Hematopoietic multipotent progenitor cell treated with erythropoietin and hydrocortisone succinate and interleukin-3 and kit ligand, for 4 days (in vitro differentiated cells): ENCODE measurements around the gene TCN2.
"Not testable (repeated sequence)": the region's sequence is repeated elsewhere in the genome, so short reads cannot be mapped to it uniquely, and the experiment has no call there.

Experiments used
- DNase-seq: peaks from one replicate; pipeline ENCODE4 v3.0.0-alpha.2; 2015

Gene TCN2

DNA sequence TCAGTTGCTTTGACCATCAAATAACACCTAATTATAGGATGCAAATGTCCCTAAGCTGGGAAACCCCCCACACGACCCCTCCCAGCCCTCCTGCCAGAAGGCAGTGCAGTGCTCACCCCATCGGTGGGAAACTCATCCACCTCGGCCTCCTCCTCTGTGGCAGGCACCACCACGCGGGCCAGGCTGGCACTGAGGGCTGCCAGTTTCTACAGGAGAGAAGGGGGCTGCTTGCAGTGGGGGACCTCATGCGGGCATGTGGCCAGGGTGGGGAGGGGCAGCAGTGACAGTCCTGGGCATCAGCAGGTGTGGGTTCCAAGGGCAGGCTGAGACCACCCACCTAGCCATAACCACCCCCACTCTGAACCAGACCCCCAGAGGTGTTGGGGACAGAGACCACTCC lies 26.1 kb upstream of the TCN2 start:
- no peak for DNase-seq

GRCh38 chr22:30582051-30582450 lies 24.9 kb upstream of the TCN2 start:
- DNase-seq = no peak

DNA sequence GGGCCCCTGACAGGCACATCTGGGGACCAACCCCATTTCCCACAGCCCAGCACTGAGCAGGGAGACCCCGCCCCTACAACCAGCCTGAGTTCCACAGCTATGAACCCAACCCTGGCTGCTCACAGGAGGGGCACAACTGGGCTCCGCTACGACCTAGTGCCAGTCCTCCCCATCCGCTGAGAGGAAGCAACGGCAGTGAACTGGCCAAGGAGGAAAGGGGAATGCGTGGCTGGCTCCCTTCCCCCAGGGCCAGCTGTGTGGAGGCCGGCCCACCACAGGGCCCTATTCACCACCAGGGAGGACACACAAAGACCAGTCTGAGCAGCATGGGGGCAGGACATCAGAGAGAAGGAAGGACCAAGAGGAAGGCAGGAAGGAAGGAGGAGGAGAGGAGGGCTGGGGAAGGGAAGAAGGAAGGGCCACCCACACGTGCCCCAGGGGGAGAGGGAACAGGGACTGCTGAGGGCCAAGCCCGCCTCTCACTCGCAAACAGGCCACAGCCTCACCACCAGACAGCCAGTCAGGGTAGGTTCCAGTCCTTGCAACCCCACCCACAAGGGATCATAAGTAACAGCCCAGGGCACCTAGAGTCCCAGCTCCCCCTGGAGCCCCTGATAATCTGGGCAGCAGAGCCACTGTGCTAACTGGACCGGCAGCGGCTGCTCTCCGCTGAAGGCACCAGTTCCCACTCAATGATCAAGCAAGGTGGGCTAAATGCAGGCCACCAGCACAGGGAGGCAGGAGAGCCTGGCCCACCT lies 24.0 kb upstream of the TCN2 start:
- DNase-seq = no peak

DNA sequence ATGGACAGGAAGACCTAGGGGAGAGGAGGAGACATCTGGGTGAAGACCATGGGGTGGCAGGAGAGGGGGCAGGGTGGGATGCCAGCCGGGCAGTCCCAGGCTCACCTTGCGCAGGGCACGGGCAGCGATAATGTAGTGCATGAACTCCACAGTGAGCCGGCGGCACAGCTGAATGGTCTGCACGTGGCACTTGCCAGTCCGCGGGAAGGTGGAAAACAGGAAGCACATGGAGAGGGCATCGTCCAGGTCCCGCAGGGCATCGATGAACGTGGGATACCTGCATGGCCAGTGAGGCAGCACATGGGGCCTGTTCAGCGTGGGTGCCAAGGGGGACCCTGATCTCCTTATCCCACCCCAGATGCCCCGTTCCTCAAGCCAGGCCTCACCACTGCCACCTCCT lies 22.5 kb upstream of the TCN2 start:
- DNase-seq = no peak

DNA sequence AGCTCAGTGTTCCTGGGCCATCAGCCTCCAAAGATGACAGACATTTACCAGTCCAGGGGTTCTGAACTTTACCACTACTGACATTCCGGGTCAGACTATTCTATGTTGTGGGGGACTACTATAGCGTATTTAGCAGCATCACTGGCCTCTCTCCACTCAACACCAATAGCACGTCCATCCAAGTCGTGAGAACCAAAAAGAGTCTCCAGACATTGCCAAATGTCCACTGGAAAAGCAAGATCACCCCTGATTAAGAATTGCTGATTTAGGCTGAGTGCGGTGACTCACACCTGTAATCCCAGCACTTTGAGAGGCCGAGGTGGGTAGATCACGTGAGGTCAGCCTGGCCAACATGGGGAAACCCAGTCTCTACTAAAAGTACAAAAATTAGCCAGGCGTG lies 20.6 kb upstream of the TCN2 start:
- no peak for DNase-seq

DNA sequence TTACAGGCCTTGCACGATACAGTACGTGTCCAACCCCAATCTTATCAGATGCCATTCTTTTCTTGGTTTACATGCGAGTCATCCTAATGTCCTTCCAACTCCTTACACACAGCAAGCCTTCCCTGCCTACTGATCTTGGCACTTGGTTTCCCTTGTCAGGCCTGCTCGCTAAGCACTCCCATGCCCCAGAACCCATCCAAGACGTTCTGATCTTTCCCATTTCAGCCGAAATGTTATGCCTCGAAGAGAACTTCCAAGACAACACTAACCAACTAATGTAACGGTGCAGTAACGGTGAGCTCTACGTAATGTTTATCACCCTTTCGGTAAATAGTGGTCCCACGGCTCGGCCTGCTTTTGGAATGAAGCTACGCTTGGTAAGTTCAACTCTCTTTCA lies 15.8 kb upstream of the TCN2 start:
- DNase-seq = peak; percentile 45

- peak; percentile 99 for DNase-seq
Measured at GRCh38 chr22:30591588-30592359, 15.2 kb upstream of the TCN2 start, which contains the start of gene PES1. Gene PES1 (minus strand): TSS chr22:30591910. CDS start chr22:30591833, 77 bp downstream.

DNA sequence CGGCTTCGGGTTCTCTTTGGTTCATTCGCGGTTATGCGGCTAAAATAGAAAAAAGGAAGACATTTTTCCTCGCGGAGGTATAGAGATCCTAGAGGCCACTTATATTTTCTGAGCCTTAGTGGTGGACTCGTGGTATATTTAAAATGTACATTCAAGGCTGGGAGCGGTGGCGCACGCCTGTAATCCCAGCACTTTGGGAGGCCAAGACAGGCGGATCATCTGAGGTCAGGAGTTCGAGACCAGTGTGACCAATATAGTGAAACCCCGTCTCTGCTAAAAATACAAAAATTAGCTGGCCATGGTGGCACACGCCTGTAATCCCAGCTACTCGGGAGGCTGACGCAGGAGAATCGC lies 14.6 kb upstream of the TCN2 start:
- DNase-seq = not testable (repeated sequence)

DNA sequence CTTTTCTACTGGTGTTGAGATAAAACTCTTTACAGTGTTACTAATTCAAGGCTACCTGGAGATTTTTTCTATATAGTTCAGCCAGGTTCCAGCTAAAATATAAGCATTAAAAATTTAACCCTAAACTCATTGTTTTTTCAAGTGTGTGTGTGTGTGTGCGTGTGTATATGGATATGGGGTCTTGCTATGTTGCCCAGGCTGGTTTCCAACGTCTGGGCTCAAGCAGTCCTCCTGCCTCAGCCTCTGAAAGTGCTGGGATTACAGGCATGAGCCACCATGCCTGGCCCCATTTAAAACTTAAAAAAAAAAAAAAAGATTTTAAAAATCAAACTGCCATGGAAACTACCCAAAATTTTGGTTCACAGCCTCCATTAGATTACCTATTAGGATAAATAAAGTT lies 10.8 kb upstream of the TCN2 start:
- DNase-seq = no peak

- DNase-seq = no peak
Measured at GRCh38 chr22:30596886-30597285, 10.1 kb upstream of the TCN2 start.

DNA sequence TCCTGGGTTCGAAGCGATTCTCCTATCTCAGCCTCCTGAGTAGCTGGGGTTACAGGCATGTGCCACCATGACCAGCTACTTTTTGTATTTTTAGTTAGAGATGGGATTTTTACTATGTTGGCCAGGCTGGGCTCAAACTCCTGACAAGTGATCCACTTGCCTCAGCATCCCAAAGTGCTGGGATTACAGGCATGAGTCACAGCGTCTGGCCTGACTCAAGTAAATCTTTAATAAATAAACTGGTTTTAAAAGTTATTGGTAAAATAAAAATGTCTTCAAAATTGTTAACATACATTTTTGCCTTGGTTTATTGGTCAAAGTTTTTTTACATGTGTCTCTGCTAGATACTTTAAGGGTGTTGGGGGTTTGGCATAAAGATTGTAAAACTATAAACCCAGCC lies 8.0 kb upstream of the TCN2 start:
- no peak for DNase-seq

DNA sequence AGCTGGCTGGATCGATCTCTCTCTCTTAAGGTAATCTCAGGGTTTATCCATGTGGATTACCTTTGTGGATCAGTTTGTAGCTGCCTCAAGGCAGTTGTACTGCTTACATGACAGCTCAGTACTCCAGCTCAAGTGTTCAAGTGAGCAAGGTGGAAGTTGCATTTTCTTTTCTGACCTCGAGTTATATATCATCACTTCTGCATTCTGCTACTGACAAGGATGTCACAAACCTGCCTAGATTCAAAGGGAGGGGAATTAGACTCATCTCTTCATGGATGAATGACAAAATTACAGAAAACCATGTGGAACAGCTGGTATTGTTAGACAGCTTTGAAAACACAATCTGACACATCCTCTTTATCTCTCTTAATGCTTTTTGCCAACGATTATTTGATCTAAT lies 6.1 kb upstream of the TCN2 start:
- DNase-seq = no peak

GRCh38 chr22:30601464-30601863 lies 5.5 kb upstream of the TCN2 start:
- no peak for DNase-seq

DNA sequence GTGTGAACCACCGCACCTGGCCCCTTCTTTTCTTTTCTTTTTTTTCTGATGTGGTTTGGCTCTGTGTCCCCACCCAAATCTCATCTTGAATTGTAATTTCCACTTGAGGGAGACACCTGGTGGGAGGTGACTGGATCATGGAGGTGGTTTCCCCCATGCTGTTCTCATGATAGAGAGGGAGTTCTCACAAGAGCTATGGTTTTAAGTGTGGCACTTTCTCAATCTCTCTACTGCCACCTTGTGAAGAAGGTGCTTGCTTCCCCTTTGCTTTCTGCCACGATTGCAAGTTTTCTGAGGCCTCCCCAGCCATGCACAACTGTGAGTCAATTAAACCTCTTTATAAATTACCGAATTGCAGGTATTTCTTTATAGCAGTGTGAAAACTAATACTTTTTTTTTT lies 4.9 kb upstream of the TCN2 start:
- peak; percentile 78 for DNase-seq

GRCh38 chr22:30603801-30604200 lies 3.2 kb upstream of the TCN2 start:
- DNase-seq = no peak

- DNase-seq = no peak
Measured at GRCh38 chr22:30604723-30605122, 2.3 kb upstream of the TCN2 start.

DNA sequence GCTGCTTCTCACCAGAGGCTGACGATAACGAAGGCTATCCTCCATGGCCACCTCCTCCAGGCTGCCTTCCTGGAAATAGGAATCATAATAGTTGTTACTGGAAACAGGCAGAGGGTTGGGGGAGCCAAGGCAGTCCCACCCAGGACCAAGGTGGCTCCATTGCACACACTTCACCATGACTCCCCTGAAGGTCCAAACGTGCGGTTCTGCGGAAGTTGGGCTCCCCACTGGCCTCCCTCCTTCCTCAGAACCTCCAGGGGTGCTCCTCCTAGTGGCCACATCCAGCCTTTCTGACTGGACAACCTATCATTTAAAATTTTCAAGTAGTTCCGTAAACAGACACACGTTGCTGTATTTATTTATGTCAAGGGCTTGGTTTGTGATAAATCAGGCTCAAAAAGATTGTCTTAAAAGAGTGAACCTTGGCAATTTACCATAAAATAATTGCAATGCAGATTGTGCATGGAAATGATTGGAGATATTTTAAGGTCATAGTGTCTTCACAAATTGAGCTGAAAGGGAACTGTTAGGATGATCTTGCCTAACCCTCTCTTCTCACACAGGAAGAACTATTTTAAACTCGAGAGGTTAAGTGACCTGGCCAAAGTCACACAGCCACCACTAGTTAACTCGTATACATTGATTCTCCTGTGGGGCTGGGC lies 1.4 kb upstream of the TCN2 start:
- peak; percentile 81 for DNase-seq

DNA sequence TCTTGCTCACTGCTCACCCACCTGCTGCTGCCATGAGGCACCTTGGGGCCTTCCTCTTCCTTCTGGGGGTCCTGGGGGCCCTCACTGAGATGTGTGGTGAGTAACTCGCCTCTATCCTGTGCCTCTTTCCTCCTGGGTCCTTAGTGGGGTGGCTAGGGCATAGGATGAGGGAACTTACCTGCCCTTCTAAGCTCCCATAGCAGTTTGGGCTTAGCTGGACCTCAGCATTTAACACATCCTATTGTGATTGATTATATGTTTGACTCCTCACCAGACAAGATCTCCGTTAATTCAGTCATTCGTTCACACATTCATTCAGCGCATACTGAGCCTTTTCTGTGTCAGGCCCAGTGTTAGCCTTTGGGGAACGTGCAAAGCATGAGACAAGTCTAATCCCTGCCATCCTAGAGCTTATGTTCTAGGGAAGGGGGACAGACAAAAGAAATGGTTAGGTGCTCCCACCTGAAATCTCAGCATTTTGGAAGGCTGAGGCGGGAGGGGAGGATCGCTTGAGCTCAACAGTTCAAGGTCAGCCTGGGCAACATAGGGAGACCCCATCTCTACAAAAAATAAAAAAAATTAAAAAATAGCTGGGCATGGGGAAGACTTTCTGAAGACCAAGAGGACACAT lies 441 bp downstream of the TCN2 start:
- DNase-seq = no peak

DNA sequence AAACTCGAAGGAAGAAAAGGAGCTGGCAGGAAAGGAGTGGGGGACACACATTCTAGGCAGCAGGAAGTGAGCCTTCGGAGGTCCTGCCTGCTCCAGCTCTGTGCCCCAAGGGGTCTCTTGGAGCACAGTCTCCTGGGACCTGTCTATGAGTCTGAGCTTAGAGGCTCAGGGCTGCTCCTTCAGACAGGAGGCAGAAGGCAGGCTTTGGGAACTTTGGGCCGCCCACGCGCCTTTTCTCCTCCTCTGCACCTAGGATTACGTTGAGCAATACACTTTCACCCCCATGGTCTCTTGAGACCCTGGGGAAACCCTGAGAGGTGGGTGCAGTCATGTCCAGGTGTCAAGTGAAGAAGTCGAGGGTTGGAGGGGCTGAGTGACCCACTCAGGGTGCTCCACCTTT lies 965 bp downstream of the TCN2 start:
- DNase-seq = no peak

DNA sequence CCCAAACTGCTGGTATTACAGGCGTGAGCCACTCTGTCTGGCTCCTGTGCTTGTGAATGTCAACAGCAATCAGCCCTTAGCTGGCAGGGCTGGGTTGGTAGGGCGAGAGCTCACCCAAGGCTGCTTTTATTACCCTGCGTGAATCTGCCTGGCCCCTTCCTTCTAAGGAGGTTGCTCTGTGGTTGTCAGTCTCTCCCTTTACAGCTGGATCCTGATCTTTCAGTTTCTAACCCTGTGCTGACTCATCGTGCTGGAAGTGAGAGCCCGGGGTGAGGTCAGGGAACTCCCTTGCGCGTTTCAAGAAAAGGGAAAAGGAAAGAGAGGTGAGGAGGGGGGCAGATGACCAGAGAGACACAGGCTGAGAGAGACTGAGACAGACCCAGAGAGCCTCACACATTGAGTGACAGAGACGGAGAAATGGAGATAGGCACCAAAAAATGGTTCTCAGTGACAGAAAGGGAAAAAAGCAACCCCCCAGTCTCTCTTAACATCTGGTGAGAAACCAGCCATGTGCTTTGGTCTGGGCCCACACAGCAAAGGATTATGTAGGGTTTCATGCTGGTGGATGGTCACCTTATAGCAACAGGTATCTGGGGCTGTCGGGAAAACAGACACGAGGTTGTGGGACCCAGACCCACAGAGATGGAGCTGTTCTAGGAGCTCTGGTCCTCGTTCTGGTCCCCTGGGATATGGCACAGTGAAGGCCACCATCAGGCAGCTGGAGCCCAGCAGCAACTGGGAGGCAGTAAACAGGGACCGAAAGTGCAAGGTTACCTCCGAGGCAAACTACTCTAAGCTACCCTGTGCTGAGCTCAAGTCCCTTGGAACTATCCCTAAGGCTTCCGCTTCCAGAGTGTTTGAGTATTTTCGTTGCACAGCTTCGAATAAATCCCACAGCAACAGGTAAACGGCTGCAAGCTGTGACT lies 2.5 kb downstream of the TCN2 start:
- DNase-seq = peak; percentile 82

DNA sequence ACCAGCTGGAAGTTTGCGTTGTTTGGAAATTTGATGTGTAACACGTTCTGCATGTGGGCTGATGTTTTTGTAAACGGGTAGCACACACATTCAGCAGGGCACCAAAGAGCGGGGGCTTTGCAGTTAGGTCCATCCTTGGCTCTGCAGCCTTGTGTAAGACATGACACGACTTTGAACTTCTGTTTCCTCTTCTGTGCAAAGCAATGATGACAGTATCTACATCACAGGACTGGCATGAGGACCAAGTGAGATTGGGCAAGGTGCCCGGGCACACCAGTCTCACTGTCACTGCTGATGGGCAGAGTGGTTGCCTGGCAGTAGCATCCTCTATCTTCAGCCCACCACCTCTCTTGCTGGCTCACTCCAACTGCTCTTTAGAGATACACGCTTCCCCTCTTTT lies 3.3 kb downstream of the TCN2 start:
- peak; percentile 32 for DNase-seq

GRCh38 chr22:30611197-30611596 lies 4.2 kb downstream of the TCN2 start:
- DNase-seq = no peak
